GM12874 (cell line): ENCODE results near the gene RNASE7.

Source experiments
- CTCF ChIP-seq: IDR thresholded peaks from 2 replicates; pipeline ENCODE4 v1.5.1; 2011; ENCODE audit warnings: low read depth, mild to moderate bottlenecking, control low read depth, low read length, moderate library complexity; ENCODE audit not compliant: insufficient read depth

RNASE7 gene

DNA sequence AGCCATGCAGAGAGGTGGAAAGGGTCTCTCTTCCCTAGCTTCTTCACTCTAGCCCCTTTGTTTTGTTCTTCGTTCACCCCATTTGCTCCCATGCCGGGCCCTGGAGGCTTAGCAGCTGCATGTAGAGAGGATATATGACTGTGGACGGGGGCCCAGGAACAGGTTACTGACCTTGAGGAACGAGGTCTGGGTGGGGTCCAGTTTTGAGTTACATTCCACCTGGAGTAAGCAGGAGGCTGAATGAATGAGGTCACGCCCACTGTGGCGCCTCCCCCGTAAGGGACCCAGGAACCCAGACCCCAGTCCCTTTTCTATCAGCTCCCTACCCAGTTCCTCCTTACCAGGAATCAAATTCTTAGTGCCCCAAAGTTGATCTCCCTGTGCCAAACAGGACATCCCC lies 23.9 kb upstream of the RNASE7 start:
- no peak for TF ChIP-seq CTCF

DNA sequence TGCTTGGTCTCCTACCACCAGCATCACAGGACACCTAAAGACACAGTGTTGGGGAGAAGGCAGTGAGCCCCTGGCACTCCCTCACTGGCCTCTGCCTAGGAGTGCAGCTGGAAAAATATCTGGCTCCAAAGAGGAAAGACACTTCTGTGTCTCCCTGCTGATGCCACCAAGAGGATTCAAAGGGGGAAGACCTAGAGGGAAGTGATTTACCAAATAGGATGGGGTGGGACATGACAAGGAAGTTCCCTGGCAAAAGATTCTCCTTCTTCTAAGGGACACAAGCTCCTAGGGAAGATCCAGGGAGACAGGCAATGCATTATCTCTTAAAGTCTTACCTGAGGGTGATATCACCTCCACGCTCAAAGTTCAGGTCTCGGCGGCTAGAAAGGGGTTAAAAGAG lies 23.4 kb upstream of the RNASE7 start:
- TF ChIP-seq CTCF: no peak

DNA sequence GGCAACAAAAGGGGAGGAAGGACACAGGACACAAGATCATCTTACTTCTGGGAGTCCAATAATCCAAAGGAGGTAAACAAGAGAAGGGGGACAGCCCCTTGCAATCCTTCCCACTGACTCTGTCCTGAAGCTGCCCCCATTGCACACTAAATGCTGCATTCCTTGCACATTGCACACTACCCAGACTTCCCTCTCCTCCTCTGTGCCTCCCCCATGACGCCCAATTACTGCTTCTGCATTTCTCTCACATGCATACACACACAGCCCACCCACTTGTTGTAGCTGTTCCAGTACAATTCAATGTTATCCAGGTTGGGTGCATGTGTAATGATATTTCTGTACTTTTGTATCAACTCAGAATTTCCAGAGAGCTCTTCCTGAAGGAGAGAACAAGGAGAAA lies 22.8 kb upstream of the RNASE7 start:
- TF ChIP-seq CTCF: no peak

DNA sequence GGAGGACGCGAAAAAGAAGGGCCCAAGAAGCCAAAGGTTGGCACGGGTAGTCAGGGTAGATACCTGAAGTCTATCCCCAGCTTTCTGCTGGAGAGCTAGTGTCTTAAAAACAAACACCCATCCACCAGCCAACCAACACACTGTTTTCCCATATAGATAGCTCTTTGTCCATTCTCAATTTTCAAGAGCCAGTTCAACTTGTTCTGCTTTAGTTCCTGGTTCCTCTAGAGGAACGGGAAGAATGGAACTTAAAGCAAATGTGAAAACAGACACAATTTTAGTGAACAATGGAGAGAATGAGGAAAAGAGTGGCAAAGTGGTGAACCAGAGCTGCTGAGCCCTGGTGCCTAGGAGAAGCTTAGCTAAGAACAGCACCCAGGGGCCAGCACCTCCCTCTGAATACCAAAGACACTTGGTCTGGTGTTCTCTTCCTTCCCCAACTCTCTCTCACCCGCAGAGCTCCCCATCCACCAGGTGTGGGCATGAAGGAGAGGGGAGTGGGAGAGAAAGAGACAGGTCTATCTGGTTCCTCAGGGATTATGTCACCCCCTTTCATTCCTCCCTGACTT lies 21.1 kb upstream of the RNASE7 start:
- no peak for TF ChIP-seq CTCF

DNA sequence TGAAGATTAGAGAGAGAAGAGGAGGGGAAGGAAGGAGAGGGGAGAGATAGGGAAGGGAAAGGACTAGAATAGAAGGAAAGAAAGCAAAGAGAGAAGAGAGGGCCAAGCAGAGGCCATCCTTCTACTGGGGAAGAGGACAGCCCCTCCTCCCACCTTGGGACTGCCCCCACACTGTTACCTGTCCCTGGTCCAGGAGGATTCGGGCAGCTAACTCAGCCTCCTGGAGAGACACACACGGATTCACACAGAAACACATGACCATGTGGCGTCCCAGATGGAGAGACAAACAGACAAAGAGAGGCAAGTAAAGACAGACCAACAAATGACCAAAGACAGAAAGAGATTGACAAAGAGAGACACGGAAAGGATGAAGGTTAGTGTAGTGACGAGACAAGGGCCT lies 19.5 kb upstream of the RNASE7 start:
- no peak for TF ChIP-seq CTCF

DNA sequence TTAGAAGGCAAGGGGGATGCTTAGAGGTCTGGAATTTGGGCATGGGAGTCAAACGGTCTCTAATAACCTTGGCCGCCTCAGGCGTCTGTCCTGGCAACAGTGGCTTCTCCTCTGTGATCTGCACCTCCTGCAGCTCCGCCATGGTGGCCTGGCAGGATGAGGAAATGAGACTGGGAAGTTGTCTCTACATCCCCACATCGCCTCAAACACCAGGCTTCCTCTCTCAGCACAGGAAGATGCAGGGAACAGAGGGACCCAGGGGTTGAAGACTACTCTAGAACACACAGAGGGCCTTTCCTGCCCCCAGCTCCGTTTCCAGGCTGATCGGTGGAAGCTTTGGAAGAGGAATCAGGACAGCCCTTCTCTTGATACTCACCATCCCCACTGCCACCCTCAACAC lies 19.0 kb upstream of the RNASE7 start:
- TF ChIP-seq CTCF: no peak

GRCh38 chr14:21023817-21024584 lies 18.2 kb upstream of the RNASE7 start:
- no peak for TF ChIP-seq CTCF
